HFF-Myc (cell line): ENCODE data around the gene PRR12.

Experiments used
- DNase-seq: peaks from one replicate; pipeline ENCODE4 v3.0.0-alpha.2; 2011; ENCODE audit warnings: low read depth; ENCODE audit errors: extremely low read depth
- H3K4me3 ChIP-seq: replicated peaks from 2 replicates; pipeline ENCODE4 v1.5.1; 2011; ENCODE audit warnings: low read depth, mild to moderate bottlenecking, control low read depth, low read length
- CTCF ChIP-seq: IDR thresholded peaks from 2 replicates; pipeline ENCODE4 v1.5.1; 2012; ENCODE audit warnings: mild to moderate bottlenecking, low read depth, low read length, control low read depth; ENCODE audit errors: missing control alignments

Gene PRR12

DNA sequence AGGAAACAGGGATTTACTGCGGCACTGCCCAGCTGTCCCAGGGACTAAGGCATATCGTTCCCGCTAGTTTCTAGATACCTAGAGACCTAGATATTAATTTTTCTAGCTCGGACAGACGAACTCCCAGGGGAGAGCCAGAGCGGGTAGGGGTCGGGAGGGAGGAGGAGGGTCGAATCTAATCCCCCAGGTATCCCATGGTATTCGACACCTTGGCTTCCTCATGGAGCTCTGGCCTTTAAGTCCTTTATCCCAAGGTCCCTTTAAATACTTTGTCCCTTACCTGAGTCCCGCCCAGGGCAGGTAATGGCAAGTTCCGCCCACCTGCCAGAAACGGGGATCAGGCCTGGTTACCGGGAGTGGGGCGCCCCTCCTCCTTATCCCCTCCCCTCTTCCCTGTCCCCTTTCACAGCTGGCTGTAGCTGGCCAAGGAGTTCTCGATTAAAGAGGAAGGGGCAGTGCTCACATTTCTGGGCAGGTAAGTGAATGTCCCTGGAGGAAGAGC lies 9.9 kb upstream of the PRR12 start, which contains the start of gene PRRG2:
Gene PRRG2, plus strand, starts transcription at position 310 of the 502 bp plus-strand sequence. CDS start 1,904 bp downstream, outside the sequence.
- H3K4me3 ChIP-seq: peak within 1 kb of the TSS; percentile 63
- TF ChIP-seq CTCF: no peak
- no peak for DNase-seq

GRCh38 chr19:49583239-49583638 lies 7.7 kb upstream of the PRR12 start:
- no peak for DNase-seq
- TF ChIP-seq CTCF: no peak

GRCh38 chr19:49585023-49585422 lies 6.0 kb upstream of the PRR12 start:
- no peak for TF ChIP-seq CTCF
- no peak for DNase-seq
- no peak overlapping the region for H3K4me3 ChIP-seq

More at GRCh38 chr19:49583239-49583638, 7.7 kb upstream of the PRR12 start:
- no peak overlapping the region for H3K4me3 ChIP-seq

DNA sequence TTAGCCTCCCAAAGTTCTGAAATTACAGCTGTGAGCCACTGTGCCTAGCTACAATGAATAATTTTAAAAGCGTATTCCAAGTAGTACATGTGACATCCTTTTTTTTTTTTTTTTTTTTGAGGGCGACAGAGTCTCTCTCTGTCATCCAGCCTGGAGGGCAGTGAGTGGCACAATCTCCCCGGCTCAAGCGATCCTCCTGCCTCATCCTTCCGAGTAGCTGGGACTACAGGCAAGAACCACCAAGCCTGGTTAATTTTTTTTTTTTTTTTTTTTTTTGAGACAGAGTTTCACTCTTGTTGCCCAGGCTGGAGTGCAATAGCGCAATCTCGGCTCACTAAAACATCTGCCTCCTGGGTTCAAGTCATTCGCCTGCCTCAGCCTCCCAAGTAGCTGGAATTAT lies 3.8 kb upstream of the PRR12 start:
- DNase-seq: no peak
- TF ChIP-seq CTCF: no peak
- H3K4me3 ChIP-seq: no peak overlapping the region

DNA sequence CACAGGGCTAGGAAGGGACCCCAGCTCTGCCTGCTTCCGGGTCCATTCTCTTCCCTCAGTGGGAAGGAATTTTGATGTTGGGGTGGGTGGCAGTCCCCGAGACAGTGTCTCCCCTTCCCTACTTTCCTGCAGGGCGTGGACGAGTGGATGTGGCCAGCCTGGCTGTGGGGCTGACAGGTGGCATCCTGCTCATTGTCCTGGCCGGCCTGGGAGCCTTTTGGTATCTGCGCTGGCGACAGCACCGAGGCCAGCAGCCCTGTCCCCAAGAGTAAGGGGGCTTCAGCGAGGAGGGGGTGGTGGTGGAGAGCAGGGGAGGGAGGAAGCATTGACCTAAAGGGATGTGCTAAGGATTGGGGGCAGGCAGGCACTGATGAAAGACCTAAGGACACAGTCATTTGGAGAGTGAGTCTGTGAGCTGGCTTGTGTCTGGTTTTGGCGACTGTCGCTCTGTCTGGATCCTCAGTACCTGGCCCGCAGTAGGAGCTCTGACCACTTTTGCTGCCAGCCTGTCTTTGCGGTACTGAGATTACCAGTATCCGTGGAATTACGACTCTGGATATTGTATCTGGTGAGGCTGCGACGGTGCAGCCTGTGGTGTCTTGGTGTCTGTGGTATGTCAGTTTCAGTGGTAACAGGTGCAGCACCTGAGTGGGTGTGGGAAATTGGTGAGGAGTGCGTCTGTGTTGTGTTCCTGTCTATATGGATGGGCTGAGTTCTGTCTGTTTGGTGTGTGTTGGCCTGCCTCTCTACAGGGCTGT lies 2.4 kb upstream of the PRR12 start:
- no peak for DNase-seq
- H3K4me3 ChIP-seq: no peak overlapping the region
- no peak for TF ChIP-seq CTCF

DNA sequence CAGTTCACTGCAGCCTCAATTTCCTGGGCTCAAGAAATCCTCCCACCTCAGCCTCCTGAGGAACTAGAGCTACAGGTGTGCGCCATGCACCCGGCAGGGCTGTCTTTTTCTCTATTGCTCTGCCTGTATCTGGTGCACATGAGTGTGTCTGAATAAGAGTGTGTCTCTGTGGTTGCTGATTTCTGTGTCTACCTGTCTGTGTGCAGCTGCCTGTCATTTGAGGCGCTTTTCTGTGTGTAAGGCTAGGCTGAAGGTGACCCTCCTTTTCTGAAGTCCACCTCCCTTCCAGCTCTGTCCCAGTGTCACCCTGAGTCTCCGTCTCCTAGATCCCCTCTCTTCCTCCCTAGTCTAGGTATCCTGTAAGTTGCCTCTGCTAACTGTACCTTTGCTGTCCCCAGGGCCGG lies 1.5 kb upstream of the PRR12 start:
- no peak for TF ChIP-seq CTCF
- DNase-seq: no peak
- no peak overlapping the region for H3K4me3 ChIP-seq
